Measurements from ENCODE around the gene CHMP2A. TPM values are rescaled to one million over a fixed set of nuclear protein-coding genes. Genes with fewer than 3 reads are reported as not detected.

CHMP2A gene
- polyA plus RNA-seq, 1 of the 3 experiments (the other 2 are of a cell fraction) = 381 TPM

- Histone ChIP-seq H3K4me3 (ENCODE audit: low read depth in 2 of 2, low read length in 1 of 2) (no peak overlapping the region), H3K9me3 (no peaks in the 10 kb centered on the region), H3F3A (replicated peaks; ENCODE audit: insufficient read depth) (no peaks in the 10 kb centered on the region), H3K36me3 (replicated peaks in 1 of 2; ENCODE audit: control insufficient read depth in 1 of 2, insufficient read depth in 2 of 2, low read length in 1 of 2) (no peaks in the 10 kb centered on the region), H3K9me2 (no peaks in the 10 kb centered on the region), H2AFZ (ENCODE audit: low read depth) (no peak overlapping the region), H3K4me2 (no peak overlapping the region), H3K4me1 (ENCODE audit: control insufficient read depth in 1 of 2, insufficient read depth in 2 of 2, low read depth in 1 of 2, low read length in 1 of 2) (no peaks in the 10 kb centered on the region; a peak in 1 of 4 replicates), H3K9ac (no peak overlapping the region), H3K27me3 (ENCODE audit: insufficient read depth) (peaks cover 11% of the 10 kb centered on the region; the same call in 1 of the 2 replicates), H3K79me2 (ENCODE audit: insufficient read depth) (no peaks in the 10 kb centered on the region), H3K27ac (ENCODE audit: low read depth in 2 of 2, low read length in 1 of 2) (no peak overlapping the region), H4K20me1 (ENCODE audit: insufficient read depth) (no peaks in the 10 kb centered on the region)
- ChIA-PET CTCF (interaction anchor here (2.0 kb wide), 1 partner anchor 17 kb away, joined by 4 read pairs; the partner anchor contains the start of gene ZBTB45), POLR2A (interaction anchor here (0.9 kb wide), 1 partner anchor 16 kb away, joined by 3 read pairs; the partner anchor contains the start of gene ZBTB45)
- TF ChIP-seq GATA2 (CRISPR knock-in tag; IDR thresholded peaks at IDR 0.05) = no peak
- no peak for TF ChIP-seq IRF3 (IDR thresholded peaks at IDR 0.05; ENCODE audit: low read depth, low read length)
- TF ChIP-seq FOSL2 (IDR thresholded peaks at IDR 0.05; ENCODE audit: borderline replicate concordance, low read depth) = no peak
- TF ChIP-seq MXI1 (IDR thresholded peaks at IDR 0.05; ENCODE audit: low read depth, low read length) = no peak
- TF ChIP-seq, protein P1, sequence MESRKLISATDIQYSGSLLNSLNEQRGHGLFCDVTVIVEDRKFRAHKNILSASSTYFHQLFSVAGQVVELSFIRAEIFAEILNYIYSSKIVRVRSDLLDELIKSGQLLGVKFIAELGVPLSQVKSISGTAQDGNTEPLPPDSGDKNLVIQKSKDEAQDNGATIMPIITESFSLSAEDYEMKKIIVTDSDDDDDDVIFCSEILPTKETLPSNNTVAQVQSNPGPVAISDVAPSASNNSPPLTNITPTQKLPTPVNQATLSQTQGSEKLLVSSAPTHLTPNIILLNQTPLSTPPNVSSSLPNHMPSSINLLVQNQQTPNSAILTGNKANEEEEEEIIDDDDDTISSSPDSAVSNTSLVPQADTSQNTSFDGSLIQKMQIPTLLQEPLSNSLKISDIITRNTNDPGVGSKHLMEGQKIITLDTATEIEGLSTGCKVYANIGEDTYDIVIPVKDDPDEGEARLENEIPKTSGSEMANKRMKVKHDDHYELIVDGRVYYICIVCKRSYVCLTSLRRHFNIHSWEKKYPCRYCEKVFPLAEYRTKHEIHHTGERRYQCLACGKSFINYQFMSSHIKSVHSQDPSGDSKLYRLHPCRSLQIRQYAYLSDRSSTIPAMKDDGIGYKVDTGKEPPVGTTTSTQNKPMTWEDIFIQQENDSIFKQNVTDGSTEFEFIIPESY (IDR thresholded peaks at IDR 0.05; ENCODE audit: borderline replicate concordance, low read depth) = no peak
- TF ChIP-seq NFIC (IDR thresholded peaks at IDR 0.05; ENCODE audit: borderline replicate concordance) = no peak
- TF ChIP-seq, protein P2, sequence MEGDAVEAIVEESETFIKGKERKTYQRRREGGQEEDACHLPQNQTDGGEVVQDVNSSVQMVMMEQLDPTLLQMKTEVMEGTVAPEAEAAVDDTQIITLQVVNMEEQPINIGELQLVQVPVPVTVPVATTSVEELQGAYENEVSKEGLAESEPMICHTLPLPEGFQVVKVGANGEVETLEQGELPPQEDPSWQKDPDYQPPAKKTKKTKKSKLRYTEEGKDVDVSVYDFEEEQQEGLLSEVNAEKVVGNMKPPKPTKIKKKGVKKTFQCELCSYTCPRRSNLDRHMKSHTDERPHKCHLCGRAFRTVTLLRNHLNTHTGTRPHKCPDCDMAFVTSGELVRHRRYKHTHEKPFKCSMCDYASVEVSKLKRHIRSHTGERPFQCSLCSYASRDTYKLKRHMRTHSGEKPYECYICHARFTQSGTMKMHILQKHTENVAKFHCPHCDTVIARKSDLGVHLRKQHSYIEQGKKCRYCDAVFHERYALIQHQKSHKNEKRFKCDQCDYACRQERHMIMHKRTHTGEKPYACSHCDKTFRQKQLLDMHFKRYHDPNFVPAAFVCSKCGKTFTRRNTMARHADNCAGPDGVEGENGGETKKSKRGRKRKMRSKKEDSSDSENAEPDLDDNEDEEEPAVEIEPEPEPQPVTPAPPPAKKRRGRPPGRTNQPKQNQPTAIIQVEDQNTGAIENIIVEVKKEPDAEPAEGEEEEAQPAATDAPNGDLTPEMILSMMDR (IDR thresholded peaks at IDR 0.05) = no peak
- TF ChIP-seq TEAD4 (IDR thresholded peaks at IDR 0.05; ENCODE audit: borderline replicate concordance, insufficient read depth) = no peak
- TF ChIP-seq, protein P3, sequence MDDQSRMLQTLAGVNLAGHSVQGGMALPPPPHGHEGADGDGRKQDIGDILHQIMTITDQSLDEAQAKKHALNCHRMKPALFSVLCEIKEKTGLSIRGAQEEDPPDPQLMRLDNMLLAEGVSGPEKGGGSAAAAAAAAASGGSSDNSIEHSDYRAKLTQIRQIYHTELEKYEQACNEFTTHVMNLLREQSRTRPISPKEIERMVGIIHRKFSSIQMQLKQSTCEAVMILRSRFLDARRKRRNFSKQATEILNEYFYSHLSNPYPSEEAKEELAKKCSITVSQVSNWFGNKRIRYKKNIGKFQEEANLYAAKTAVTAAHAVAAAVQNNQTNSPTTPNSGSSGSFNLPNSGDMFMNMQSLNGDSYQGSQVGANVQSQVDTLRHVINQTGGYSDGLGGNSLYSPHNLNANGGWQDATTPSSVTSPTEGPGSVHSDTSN (IDR thresholded peaks at IDR 0.05) = no peak
- no peak for TF ChIP-seq YY1 (IDR thresholded peaks at IDR 0.05; ENCODE audit: low read depth)
- no peak for TF ChIP-seq JUND (IDR thresholded peaks at IDR 0.05)
- no peak for TF ChIP-seq CHD2 (IDR thresholded peaks at IDR 0.05; ENCODE audit: low read length, partially characterized antibody)
- TF ChIP-seq, protein P4, sequence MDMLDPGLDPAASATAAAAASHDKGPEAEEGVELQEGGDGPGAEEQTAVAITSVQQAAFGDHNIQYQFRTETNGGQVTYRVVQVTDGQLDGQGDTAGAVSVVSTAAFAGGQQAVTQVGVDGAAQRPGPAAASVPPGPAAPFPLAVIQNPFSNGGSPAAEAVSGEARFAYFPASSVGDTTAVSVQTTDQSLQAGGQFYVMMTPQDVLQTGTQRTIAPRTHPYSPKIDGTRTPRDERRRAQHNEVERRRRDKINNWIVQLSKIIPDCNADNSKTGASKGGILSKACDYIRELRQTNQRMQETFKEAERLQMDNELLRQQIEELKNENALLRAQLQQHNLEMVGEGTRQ (IDR thresholded peaks at IDR 0.05; ENCODE audit: borderline replicate concordance, low read depth, low read length) = no peak
- no peak for TF ChIP-seq EP300 (IDR thresholded peaks at IDR 0.05; ENCODE audit: borderline replicate concordance in 1 of 2, low read depth in 1 of 2, low read length in 1 of 2)
- TF ChIP-seq MEF2A (IDR thresholded peaks at IDR 0.05; ENCODE audit: borderline replicate concordance, low read depth) = no peak
- no peak for TF ChIP-seq ELF1 (IDR thresholded peaks at IDR 0.05)
- no peak for TF ChIP-seq RXRA (IDR thresholded peaks at IDR 0.05; ENCODE audit: borderline replicate concordance, low read depth)
- 92% methylated on average over 3 of the region's 3 CpGs for WGBS (ENCODE audit: low lambda C conversion rate)
- DNase-seq = no peak
These were observed 19.0 kb downstream of the CHMP2A start for GRCh38 chr19:58535857-58536256.

Measured in SK-N-SH (cell line).